Thyroid gland (tissue), 4 donors: ENCODE data around the gene METTL1.

Experiments used
- CTCF ChIP-seq, 6 experiments: fragments of 200-600 bp in 3 of 6; fragments of 450-650 bp in 3 of 6; sonication (generic) in 3 of 6; IDR thresholded peaks; one replicate each; pipeline ENCODE4 v1.5.1; 2016 to 2019; ENCODE audit warnings: antibody characterized with exemption in 6 of 6, mild to moderate bottlenecking in 2 of 6, inconsistent platforms in 1 of 6, moderate library complexity in 1 of 6
- POLR2A ChIP-seq, 2 donors: fragments of 450-650 bp; IDR thresholded peaks; one replicate each; pipeline ENCODE4 v1.6.1; 2017; ENCODE audit warnings: antibody characterized with exemption in 2 of 2, mild to moderate bottlenecking in 2 of 2, moderate library complexity in 1 of 2

GRCh38 chr12:57771873-57772428 lies at the start of gene METTL1:
- TF ChIP-seq CTCF (IDR thresholded peaks at IDR 0.05) (peak in 1 of 6 experiments; percentile 31), POLR2A (IDR thresholded peaks at IDR 0.05) (peak in 1 of 2 donors; percentile 55)
